Osteoblast (primary cell): Measurements from ENCODE around the gene KLHL29. TPM values are rescaled to one million over a fixed set of nuclear protein-coding genes. Genes with fewer than 3 reads are reported as not detected.

Experiments
- DNase-seq: peaks from one replicate; pipeline ENCODE4 v3.0.0; 2011; ENCODE audit warnings: low spot score, mixed read lengths; ENCODE audit not compliant: insufficient read length; ENCODE audit errors: missing footprints
- H2AFZ ChIP-seq: 2 replicates; pipeline ENCODE4 v1.6.0; 2011; ENCODE audit warnings: mild to moderate bottlenecking, low read length
- H3K27ac ChIP-seq: 2 replicates; pipeline ENCODE4 v1.5.1; 2011; ENCODE audit warnings: mild to moderate bottlenecking, low read depth, low read length, moderate library complexity
- H3K27me3 ChIP-seq: 2 replicates; pipeline ENCODE4 v1.6.0; 2012; ENCODE audit warnings: mild to moderate bottlenecking, control low read depth, inconsistent platforms, low read length, moderate library complexity; ENCODE audit not compliant: insufficient read depth
- H3K36me3 ChIP-seq: 2 replicates; pipeline ENCODE4 v1.5.1; 2011; ENCODE audit warnings: mild to moderate bottlenecking, low read length, control low read depth, moderate library complexity; ENCODE audit not compliant: insufficient read depth
- H3K4me1 ChIP-seq: 2 replicates; pipeline ENCODE4 v1.5.1; 2011; ENCODE audit warnings: mild to moderate bottlenecking, low read length, control low read depth, moderate library complexity; ENCODE audit not compliant: insufficient read depth
- H3K4me2 ChIP-seq: 2 replicates; pipeline ENCODE4 v1.6.0; 2011; ENCODE audit warnings: mild to moderate bottlenecking, low read length; ENCODE audit not compliant: insufficient read depth
- H3K4me3 ChIP-seq: fragments of 200-600 bp; sonication (generic); 3 replicates; pipeline ENCODE4 v1.5.1; 2012; ENCODE audit warnings: mild to moderate bottlenecking, low read length, inconsistent platforms; ENCODE audit not compliant: insufficient read depth
- H3K79me2 ChIP-seq: 2 replicates; pipeline ENCODE4 v1.6.0; 2012; ENCODE audit warnings: mild to moderate bottlenecking, low read length, control low read depth, inconsistent platforms; ENCODE audit not compliant: insufficient read depth
- H3K9me3 ChIP-seq: 2 replicates; pipeline ENCODE4 v1.5.1; 2011; ENCODE audit warnings: low read depth, low read length, control low read depth
- H4K20me1 ChIP-seq: 2 replicates; pipeline ENCODE4 v1.6.0; 2012; ENCODE audit warnings: mild to moderate bottlenecking, low read length, control low read depth; ENCODE audit not compliant: insufficient read depth
- CTCF ChIP-seq: IDR thresholded peaks from 2 replicates; pipeline ENCODE4 v1.5.1; 2011; ENCODE audit warnings: mild to moderate bottlenecking, low read depth, low read length, moderate library complexity; ENCODE audit errors: extremely low read depth
- total RNA-seq: library from RNA; depleted of rRNA; stranded (reverse); fragments of >200 nt; gene quantifications from 2 replicates; pipeline ENCODE4 v1.2.3, GENCODE V29; 2012

The KLHL29 gene
- total RNA-seq, 1 donor: 3.3 TPM

- Histone ChIP-seq H3K4me2 (no peak overlapping the region), H4K20me1 (no peaks in the 10 kb centered on the region), H3K27ac (no peak overlapping the region), H3K9me3 (no peaks in the 10 kb centered on the region), H3K79me2 (no peaks in the 10 kb centered on the region), H3K4me3 (no peak overlapping the region), H2AFZ (no peak overlapping the region), H3K36me3 (no peaks in the 10 kb centered on the region), H3K4me1 (no peaks in the 10 kb centered on the region), H3K27me3 (no peaks in the 10 kb centered on the region)
- DNase-seq: peak; percentile 76
- no peak for TF ChIP-seq CTCF
Observed at GRCh38 chr2:23557455-23557854, 172.5 kb downstream of the KLHL29 start.

- Histone ChIP-seq H3K36me3 (no peaks in the 10 kb centered on the region), H3K4me1 (peaks cover 15% of the 10 kb centered on the region), H3K79me2 (no peaks in the 10 kb centered on the region), H4K20me1 (peaks cover 3% of the 10 kb centered on the region), H3K4me3 (no peak overlapping the region), H3K9me3 (no peaks in the 10 kb centered on the region), H3K27me3 (no peaks in the 10 kb centered on the region), H3K4me2 (no peak overlapping the region), H3K27ac (no peak overlapping the region), H2AFZ (no peak overlapping the region)
- DNase-seq: peak; percentile 53
- no peak for TF ChIP-seq CTCF
Observed at GRCh38 chr2:23559561-23560239, 174.7 kb downstream of the KLHL29 start.

GRCh38 chr2:23561088-23561487 is 176.1 kb downstream of the KLHL29 start:
- no peaks in the 10 kb centered on the region for H3K27me3 ChIP-seq
- H3K9me3 ChIP-seq: no peaks in the 10 kb centered on the region
- no peaks in the 10 kb centered on the region for H3K79me2 ChIP-seq
- H3K36me3 ChIP-seq: no peaks in the 10 kb centered on the region
- H3K4me1 ChIP-seq: peaks cover 15% of the 10 kb centered on the region
- peaks cover 6% of the 10 kb centered on the region for H4K20me1 ChIP-seq
- H3K4me2 ChIP-seq: no peak overlapping the region
- no peak overlapping the region for H2AFZ ChIP-seq
- no peak overlapping the region for H3K4me3 ChIP-seq
- H3K27ac ChIP-seq: no peak overlapping the region
- TF ChIP-seq CTCF: no peak
- DNase-seq: peak; percentile 89

- H3K27me3 ChIP-seq: no peaks in the 10 kb centered on the region
- no peaks in the 10 kb centered on the region for H3K79me2 ChIP-seq
- H3K4me1 ChIP-seq: peaks cover 15% of the 10 kb centered on the region
- TF ChIP-seq CTCF: no peak
- H3K4me3 ChIP-seq: no peak overlapping the region
- H3K36me3 ChIP-seq: no peaks in the 10 kb centered on the region
- peaks cover 6% of the 10 kb centered on the region for H4K20me1 ChIP-seq
- H3K27ac ChIP-seq: no peak overlapping the region
- no peaks in the 10 kb centered on the region for H3K9me3 ChIP-seq
- no peak overlapping the region for H2AFZ ChIP-seq
- H3K4me2 ChIP-seq: no peak overlapping the region
- DNase-seq: peak; percentile 81
Observed at GRCh38 chr2:23561544-23561943, 176.6 kb downstream of the KLHL29 start.
